GM10266 (cell line): ENCODE data around the gene RASEF.

Source experiments
- DNase-seq: peaks from one replicate; pipeline ENCODE4 v3.0.0; 2012; ENCODE audit errors: extremely low spot score
- CTCF ChIP-seq: IDR thresholded peaks from 2 replicates; pipeline ENCODE4 v1.5.1; 2012; ENCODE audit warnings: mild to moderate bottlenecking, low read depth; ENCODE audit not compliant: control insufficient read depth, insufficient read depth; ENCODE audit errors: missing control alignments

The RASEF gene

GRCh38 chr9:83035143-83035542, 27.8 kb downstream of the RASEF start:
- DNase-seq: no peak
- TF ChIP-seq CTCF: no peak

GRCh38 chr9:83034587-83034986, 28.4 kb downstream of the RASEF start:
- TF ChIP-seq CTCF: no peak
- no peak for DNase-seq

- TF ChIP-seq CTCF: no peak
- DNase-seq: no peak
Measured at GRCh38 chr9:83034026-83034425, 28.9 kb downstream of the RASEF start.

GRCh38 chr9:83032065-83032625, 30.8 kb downstream of the RASEF start:
- no peak for DNase-seq
- no peak for TF ChIP-seq CTCF

- DNase-seq: no peak
- no peak for TF ChIP-seq CTCF
Measured at GRCh38 chr9:83030391-83031107, 32.4 kb downstream of the RASEF start.

GRCh38 chr9:83029531-83030137, 33.3 kb downstream of the RASEF start:
- no peak for DNase-seq

More at GRCh38 chr9:83029531-83030137, 33.3 kb downstream of the RASEF start:
- TF ChIP-seq CTCF: no peak
